GM12892 (cell line): Measurements from ENCODE around the gene TWF1.

Experiments
- POLR2A ChIP-seq: IDR thresholded peaks from 2 replicates; pipeline ENCODE4 v1.6.1; 2011; ENCODE audit warnings: low read depth, low read length, control low read depth
- TAF1 ChIP-seq: IDR thresholded peaks from 2 replicates; pipeline ENCODE4 v1.6.1; 2011; ENCODE audit warnings: low read depth, mild to moderate bottlenecking, control low read depth, low read length, borderline replicate concordance

- no peak for TF ChIP-seq POLR2A
- no peak for TF ChIP-seq TAF1
Observed at GRCh38 chr12:43841253-43841652, 35.1 kb upstream of the TWF1 start.
